AML-193 (cell line): ENCODE results near the gene MDH1B.
"Not testable (repeated sequence)": the region's sequence is repeated elsewhere in the genome, so short reads cannot be mapped to it uniquely, and the experiment has no call there.

Experiments used
- DNase-seq, 2 experiments: peaks; one replicate each; lab custom pipeline; 2025; lab: John Stamatoyannopoulos, UW

The MDH1B gene

GRCh38 chr2:206766057-206766930, 1.2 kb upstream of the MDH1B start:
- no peak for DNase-seq

- no peak for DNase-seq
Measured at GRCh38 chr2:206764673-206765241, 371 bp downstream of the MDH1B start.

DNA sequence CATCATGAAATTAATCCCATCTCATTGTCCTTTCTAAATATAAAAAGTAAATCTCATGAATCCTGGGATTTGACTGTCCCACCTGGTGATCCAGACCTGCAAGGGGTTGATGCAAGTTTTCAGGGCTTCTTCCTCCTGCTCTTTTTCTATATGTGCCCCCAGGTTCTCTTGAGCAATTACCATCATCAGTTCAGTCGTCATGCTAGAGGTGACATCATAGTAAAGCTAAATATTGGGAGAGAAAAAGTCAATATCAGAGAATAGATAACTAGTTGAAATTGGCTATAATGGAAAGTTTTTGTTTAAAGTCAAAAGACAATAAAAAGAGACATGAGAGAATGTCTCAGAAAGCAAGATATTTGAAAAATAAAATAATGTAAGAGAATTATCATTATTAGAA, 8.3 kb downstream of the MDH1B start:
- no peak for DNase-seq

DNA sequence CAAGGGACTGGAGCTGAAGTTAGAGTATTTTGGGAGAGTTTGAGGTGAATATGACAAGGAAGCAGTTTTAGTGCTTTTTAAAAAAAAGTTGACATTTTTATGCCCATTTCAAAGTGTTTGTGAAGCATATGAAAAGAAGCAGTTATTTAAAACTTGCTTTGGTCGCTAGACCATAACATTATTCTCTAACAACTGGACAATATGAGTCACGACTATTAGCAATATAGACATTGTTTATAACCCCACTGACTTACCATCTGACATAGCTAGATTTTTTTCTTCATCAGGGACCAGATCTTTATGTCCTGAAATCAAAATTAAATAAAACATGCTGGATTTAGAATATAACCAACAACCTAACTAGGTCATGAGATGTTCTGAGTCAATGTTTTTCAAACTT, 24.3 kb downstream of the MDH1B start:
- DNase-seq = no peak

DNA sequence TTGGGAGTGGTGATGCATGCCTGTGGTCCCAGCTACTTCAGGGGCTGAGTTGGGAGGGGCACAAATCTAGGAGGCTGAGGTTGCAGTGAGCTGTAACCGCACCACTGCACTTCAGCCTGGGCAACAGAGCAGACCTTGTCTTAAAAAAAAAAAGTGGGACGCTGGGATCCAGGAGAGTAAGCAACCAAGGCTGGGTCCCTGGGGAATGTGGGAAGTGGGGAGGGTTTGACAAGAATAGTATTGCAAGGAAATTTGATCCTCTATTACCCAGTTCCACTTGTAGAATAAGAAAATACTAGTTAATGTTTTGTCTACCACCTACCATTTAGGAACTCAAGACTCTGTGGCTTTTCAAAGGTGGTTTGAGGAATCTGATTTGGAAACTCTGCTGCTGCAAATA, 25.9 kb downstream of the MDH1B start:
- no peak for DNase-seq

GRCh38 chr2:206736935-206737334, 28.2 kb downstream of the MDH1B start:
- no peak for DNase-seq

- DNase-seq = no peak
Measured at GRCh38 chr2:206733341-206733740, 31.8 kb downstream of the MDH1B start.

DNA sequence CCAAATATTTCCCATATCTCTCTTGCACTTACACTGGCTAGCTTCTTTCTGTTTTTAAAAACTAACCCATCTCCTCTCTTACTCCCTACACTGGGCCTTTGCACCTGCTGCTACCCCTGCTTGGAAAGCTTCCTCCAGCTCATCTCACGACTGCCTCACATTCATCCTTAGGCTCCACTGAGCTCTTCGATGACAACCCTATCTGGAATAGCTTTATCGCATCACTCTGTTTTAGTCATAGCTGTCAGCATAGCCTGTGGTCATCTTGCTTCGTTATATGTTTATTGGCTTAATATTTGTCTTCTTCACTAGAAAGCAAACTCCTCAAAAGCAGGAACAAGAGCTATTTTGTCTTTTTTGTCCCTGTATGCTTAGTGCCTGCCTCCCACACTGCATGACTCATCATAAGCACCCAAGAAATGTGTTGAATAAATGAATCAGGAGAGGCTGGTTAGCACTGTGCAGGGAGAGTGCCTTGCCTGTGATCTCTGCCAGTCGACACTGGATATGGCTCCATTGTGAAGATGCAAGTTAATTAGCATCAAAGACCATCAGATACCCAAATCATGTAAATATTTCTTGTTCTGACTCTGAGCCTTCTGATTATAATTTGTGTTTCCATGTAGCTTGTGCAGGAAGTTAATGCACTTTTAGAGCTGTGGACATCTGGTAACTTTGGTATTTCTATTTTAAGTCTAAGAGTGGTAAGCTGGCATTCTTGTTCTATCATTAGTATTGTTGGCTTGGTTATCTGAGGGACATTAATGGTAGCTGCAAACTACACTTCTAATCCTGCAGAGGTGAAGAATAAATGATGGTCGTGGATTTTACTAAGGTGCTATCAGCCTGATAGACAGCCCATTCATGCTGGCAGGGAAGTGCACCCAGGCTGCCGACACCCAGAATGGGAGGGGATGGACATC, 36.6 kb downstream of the MDH1B start:
- no peak for DNase-seq

- no peak for DNase-seq
Measured at GRCh38 chr2:206727287-206727686, 37.8 kb downstream of the MDH1B start.

DNA sequence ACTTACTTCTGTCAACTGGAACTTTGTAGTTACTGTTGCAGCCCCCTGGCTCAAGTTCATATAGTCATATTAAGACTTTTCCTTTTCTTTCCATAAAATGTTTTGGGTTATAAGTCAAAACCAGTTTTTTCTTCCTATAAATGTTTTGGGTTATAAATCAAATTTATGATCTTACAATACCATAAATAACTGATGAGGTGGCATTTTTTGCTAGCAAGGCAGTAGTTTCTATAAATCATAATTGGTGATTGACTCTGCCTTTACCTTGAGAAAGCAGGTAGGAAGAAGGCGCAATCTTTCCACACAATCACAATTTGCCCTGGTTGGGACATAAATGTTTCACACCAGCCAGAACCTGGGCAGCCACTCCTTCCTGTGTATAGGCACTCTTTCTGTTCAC, 41.8 kb downstream of the MDH1B start:
- DNase-seq = no peak

DNA sequence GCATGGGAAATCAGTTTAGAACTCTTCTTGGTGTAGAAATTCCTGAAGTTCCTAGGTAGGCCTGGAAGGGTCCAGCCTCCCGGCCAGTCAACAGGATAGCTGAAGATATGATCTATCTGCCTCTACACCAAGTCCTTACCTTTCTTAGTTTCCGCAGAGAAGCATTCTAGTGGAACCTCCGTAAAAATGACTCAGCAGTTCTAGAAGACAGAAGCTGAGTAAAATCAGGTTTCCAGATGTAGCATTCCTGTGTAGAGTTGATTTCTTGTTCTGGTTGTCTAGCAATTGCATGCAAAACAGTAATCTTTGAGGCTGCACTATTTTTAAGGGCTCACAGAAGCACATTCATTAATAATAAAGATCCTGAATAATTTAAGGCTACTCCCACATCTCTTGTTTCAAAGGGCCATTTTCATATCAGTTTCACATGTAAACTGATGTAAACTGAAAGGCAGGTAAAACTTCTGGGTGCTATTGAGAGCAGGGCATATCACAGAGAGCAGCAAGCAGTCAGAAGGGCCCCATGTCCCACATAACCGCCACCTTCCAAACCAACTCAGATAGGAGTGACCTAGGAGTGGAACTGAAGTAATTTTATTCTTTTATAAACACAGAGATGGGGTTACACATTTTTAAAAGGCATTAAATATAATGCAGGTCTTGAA, 43.7 kb downstream of the MDH1B start:
- no peak for DNase-seq

DNA sequence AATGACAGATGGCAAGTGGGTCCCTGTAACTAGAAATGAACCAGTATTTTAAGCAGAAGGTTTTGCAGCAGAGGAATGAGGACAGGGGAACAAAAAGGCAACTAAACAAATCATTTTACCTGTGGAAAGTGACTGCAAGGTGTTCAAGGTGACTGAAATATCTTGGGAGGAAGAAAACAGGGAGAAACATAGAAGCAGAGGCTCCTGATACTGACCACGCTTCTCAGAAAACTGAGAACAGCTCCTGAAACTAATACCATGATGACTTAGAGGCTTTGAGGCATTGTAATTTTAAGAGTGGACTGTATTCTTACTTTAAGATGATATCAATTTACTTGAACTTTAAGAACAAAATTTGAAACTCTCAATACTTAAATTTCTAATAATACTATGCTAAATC, 46.8 kb downstream of the MDH1B start, which contains the start of gene DYTN:
DYTN (minus strand) TSS at position 101 of the 400 bp plus-strand sequence. CDS start 117 bp downstream, outside the sequence.
- DNase-seq = no peak

DNA sequence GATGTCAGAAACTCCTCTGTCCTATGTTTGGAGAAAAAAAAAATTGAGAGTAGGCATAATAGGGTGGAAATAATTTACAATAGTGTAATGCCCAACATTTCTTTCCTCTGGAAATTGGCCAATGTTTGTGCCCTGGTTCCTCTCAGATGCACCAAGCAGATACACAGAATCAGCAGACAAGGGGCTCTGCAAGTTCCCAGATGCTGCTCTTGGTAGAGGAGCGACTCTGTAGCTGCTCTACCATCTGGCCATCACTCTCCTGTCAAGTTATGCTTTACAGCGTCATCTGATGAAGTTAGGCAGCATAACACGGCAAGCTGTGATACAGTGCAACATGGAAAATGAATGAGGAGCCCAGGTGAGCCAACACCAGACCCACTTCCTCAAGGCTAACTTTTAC, 48.5 kb downstream of the MDH1B start:
- DNase-seq = no peak

GRCh38 chr2:206715183-206715582, 49.9 kb downstream of the MDH1B start:
- DNase-seq = not testable (repeated sequence)

- peak; percentile 5 to 7 for DNase-seq
Measured at GRCh38 chr2:206713746-206714145, 51.4 kb downstream of the MDH1B start.

GRCh38 chr2:206708286-206708685, 56.8 kb downstream of the MDH1B start:
- no peak for DNase-seq

GRCh38 chr2:206707164-206707701, 57.9 kb downstream of the MDH1B start:
- no peak for DNase-seq

DNA sequence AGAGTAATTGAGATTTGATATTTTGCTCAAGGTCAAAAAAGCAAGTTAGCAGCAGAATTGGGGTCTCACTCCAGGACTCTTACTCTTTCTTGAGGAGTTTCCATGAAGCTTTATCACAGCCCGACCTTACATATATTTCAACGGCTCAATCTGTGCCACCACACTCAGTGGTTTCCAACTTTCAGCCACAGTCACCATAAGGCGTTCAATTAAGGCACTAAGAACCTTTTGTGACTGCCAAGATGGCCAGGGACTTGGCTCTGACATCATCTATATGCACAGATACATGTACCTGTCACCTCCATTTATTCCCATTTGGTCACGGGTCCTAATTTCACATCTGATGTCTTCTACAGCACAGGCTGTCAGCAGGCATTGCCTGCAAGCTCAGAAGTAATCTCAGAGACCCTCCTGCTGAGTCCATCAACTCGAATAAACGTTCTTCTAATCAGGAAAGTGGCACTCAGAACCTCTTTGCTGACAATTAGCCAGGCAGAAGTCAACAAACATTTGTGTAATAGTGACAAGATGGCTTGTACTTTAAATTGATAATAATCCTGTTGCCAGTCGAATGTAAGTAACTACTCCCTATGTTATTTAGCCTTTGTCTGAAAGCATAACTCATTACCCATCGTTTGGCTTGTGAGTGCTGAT, 63.0 kb downstream of the MDH1B start:
- DNase-seq = no peak

GRCh38 chr2:206700156-206700555, 65.0 kb downstream of the MDH1B start:
- DNase-seq = peak; percentile 48 to 60

DNA sequence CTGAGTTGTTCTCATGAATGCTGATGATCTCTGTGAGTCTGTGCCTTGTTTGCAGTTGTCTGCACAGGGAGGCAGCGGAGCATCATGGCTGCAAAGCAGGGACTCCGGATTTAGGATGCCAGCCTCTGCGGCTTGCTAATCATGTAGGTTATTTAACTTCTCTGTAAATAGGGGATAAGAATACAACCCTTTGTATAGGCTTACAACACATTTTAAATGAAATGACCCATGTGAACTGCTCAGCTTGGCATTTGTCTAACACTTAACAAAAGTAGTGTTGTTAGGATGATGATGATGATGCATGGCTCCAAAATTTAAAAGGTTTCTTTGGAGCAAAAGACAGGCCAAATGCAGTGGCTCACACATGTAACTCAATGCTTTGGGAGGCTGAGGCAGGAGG, 66.3 kb downstream of the MDH1B start:
- no peak for DNase-seq

DNA sequence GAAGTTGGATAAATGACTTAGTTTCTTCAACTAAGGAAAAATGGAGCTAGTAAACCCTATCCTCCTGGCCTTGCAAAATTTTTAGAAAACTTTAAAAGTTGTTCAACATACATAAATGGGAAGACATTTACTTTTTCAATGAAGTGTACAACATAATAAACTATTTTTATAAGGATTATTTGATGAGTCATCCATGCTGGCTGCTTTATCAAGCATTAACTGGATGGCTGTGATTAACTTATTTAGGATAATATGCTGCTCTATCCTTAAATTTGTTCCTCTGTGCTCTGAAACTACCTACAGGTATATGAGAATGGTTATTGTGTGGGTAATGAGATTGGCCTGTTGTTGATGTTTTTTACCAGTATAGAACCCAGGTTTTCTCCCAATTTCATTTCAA, 68.2 kb downstream of the MDH1B start:
- no peak for DNase-seq
